ENCODE results near the gene RAB11FIP4.

DNA sequence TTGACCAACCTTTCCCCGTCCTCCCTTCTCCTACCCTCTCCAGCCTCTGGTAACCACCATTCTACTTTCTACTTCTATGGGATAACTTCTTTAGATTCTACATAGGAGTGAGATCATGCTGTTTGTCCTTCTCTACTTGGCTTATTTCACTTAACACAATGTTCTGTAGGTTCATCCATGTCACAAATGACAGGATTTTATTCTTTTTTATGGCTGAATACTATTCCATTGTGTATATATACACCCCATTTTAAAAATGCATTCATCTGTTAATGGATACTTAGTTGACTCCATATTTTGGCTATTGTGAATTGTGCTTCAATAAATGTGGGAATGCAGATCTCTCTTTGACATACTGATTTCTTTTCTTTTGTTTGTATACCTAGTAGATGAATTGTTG, 115.0 kb downstream of the RAB11FIP4 start:
- TF ChIP-seq, protein P1, sequence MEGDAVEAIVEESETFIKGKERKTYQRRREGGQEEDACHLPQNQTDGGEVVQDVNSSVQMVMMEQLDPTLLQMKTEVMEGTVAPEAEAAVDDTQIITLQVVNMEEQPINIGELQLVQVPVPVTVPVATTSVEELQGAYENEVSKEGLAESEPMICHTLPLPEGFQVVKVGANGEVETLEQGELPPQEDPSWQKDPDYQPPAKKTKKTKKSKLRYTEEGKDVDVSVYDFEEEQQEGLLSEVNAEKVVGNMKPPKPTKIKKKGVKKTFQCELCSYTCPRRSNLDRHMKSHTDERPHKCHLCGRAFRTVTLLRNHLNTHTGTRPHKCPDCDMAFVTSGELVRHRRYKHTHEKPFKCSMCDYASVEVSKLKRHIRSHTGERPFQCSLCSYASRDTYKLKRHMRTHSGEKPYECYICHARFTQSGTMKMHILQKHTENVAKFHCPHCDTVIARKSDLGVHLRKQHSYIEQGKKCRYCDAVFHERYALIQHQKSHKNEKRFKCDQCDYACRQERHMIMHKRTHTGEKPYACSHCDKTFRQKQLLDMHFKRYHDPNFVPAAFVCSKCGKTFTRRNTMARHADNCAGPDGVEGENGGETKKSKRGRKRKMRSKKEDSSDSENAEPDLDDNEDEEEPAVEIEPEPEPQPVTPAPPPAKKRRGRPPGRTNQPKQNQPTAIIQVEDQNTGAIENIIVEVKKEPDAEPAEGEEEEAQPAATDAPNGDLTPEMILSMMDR (IDR thresholded peaks at IDR 0.05): no peak
- TF ChIP-seq POLR2A (IDR thresholded peaks at IDR 0.05): no peak
